Natural killer cell (primary cell): ENCODE measurements around the gene GPR155. TPM values are rescaled to one million over a fixed set of nuclear protein-coding genes. Genes with fewer than 3 reads are reported as not detected.

ENCODE experiments used
- ATAC-seq, 3 donors: fragments of 150-1000 bp in 2 of 3; fragments of 200-7000 bp in 1 of 3; cut with Tn5 transposase; 1 replicate in 1 of 3; 2 replicates in 2 of 3; pipeline ENCODE4 v1.10.0; 2021; ENCODE audit warnings: mild to moderate bottlenecking in 2 of 3, moderate library complexity in 2 of 3
- DNase-seq, 2 donors: peaks; one replicate each; pipeline versions ENCODE4 v3.0.0 to v3.0.0-alpha.2; 2013 to 2021; ENCODE audit warnings: mixed read lengths in 1 of 2
- H3K27ac ChIP-seq: one replicate; pipeline ENCODE4 v1.5.1; 2013; ENCODE audit warnings: mild to moderate bottlenecking, low read length
- H3K27me3 ChIP-seq: one replicate; pipeline ENCODE4 v1.6.1; 2013; ENCODE audit warnings: low read length; ENCODE audit not compliant: control insufficient read depth, insufficient read depth
- H3K36me3 ChIP-seq: one replicate; pipeline ENCODE4 v1.6.1; 2013; ENCODE audit warnings: low read length; ENCODE audit not compliant: control insufficient read depth, insufficient read depth
- H3K4me1 ChIP-seq: one replicate; pipeline ENCODE4 v1.6.1; 2013; ENCODE audit warnings: low read length; ENCODE audit not compliant: control insufficient read depth, insufficient read depth
- H3K4me3 ChIP-seq: one replicate; pipeline ENCODE4 v1.5.1; 2013; ENCODE audit warnings: low read length
- H3K9me3 ChIP-seq: one replicate; pipeline ENCODE4 v1.6.1; 2013; ENCODE audit warnings: low read length; ENCODE audit not compliant: control insufficient read depth, insufficient read depth
- H3K27ac Mint-ChIP-seq, 2 donors: one replicate each; pipeline ENCODE4 v1.8.0; 2022; ENCODE audit warnings: mild to moderate bottlenecking in 2 of 2, mixed read lengths in 2 of 2, moderate library complexity in 1 of 2
- H3K27me3 Mint-ChIP-seq, 2 donors: one replicate each; pipeline ENCODE4 v1.8.0; 2022; ENCODE audit warnings: low read depth in 2 of 2, mixed read lengths in 2 of 2
- H3K36me3 Mint-ChIP-seq: one replicate; pipeline ENCODE4 v1.8.0; 2022; ENCODE audit warnings: mixed read lengths
- H3K4me1 Mint-ChIP-seq, 2 donors: one replicate each; pipeline ENCODE4 v1.8.0; 2022; ENCODE audit warnings: mixed read lengths in 2 of 2
- H3K4me3 Mint-ChIP-seq: one replicate; pipeline ENCODE4 v1.8.0; 2022; ENCODE audit warnings: mild to moderate bottlenecking, moderate library complexity, mixed read lengths
- H3K9me3 Mint-ChIP-seq, 2 donors: one replicate each; pipeline ENCODE4 v1.8.0; 2022; ENCODE audit warnings: mixed read lengths in 2 of 2
- CTCF ChIP-seq: fragments of 200-600 bp; IDR thresholded peaks from one replicate; pipeline ENCODE4 v1.8.0; 2022; ENCODE audit warnings: antibody characterized with exemption
- WGBS: methylation state at CpG from one replicate; pipeline ENCODE4 v1.1.7; 2013; ENCODE audit warnings: missing lambda C conversion rate; ENCODE audit not compliant: insufficient coverage; 5-methylcytosine and 5-hydroxymethylcytosine counted together
- intact Hi-C: fragments of 100-400 bp; cut with micrococcal nuclease; formaldehyde crosslinking; loops from one replicate; pipeline ENCODE4 v1.14.2; 2022
- total RNA-seq, 4 donors: library from RNA; stranded (reverse); fragments of 120-200 nt in 1 of 4; gene quantifications; one replicate each; pipeline versions ENCODE4 v1.2.3 to v1.2.4, GENCODE V29; 2013 to 2022

Gene GPR155
- total RNA-seq, 3 donors from 2014 or later (not counting 1 experiment from before 2014, with no cell fraction given), result 3.6 to 11.4 (median 4.4) TPM

GRCh38 chr2:174493549-174494331 is 6.9 kb upstream of the GPR155 start:
- H3K27ac Mint-ChIP-seq, result peak overlapping the region; percentile 93 to 95
- no peaks in the 10 kb centered on the region for H3K9me3 ChIP-seq
- no peaks in the 10 kb centered on the region for H3K27me3 Mint-ChIP-seq
- DNase-seq (peak in 1 of 2 donors; percentile 50), ATAC-seq (peak; percentile 25 to 54 (median 40))
- WGBS, result 56% methylated on average over 9 of the region's 11 CpGs
- no peaks in the 10 kb centered on the region for H3K36me3 ChIP-seq
- H3K4me1 Mint-ChIP-seq, result peaks cover 43 to 47% of the 10 kb centered on the region in 2 donors
- H3K4me3 Mint-ChIP-seq, result peak overlapping the region; percentile 86
- no peaks in the 10 kb centered on the region for H3K9me3 Mint-ChIP-seq
- intact Hi-C loops, result loop anchor here (2.0 to 5.0 kb wide), 4 partner anchors 99 to 1084 kb away; partner anchors contain the start of gene ATF2
- peak overlapping the region; percentile 96 for H3K27ac ChIP-seq
- H3K4me1 ChIP-seq, result peaks cover 32% of the 10 kb centered on the region
- H3K4me3 ChIP-seq, result peak overlapping the region; percentile 24
- TF ChIP-seq CTCF, result no peak
- no peaks in the 10 kb centered on the region for H3K27me3 ChIP-seq
- H3K36me3 Mint-ChIP-seq, result no peaks in the 10 kb centered on the region

- H3K27me3 ChIP-seq, result no peaks in the 10 kb centered on the region
- Mint-ChIP-seq H3K4me3 (peak overlapping the region; percentile 86), H3K9me3 (no peaks in the 10 kb centered on the region), H3K27me3 (no peaks in the 10 kb centered on the region), H3K4me1 (peaks cover 47 to 54% of the 10 kb centered on the region in 2 donors), H3K36me3 (no peaks in the 10 kb centered on the region), H3K27ac (peak overlapping the region; percentile 93 to 95)
- ATAC-seq (peak; percentile 91 to 93 (median 92)), DNase-seq (peak; percentile 42 to 89)
- intact Hi-C loops, result loop anchor here (2.0 to 5.0 kb wide), 4 partner anchors 99 to 1084 kb away; partner anchors contain the start of gene ATF2
- H3K4me1 ChIP-seq, result peaks cover 32% of the 10 kb centered on the region
- H3K27ac ChIP-seq, result peak overlapping the region; percentile 96
- peak overlapping the region; percentile 24 for H3K4me3 ChIP-seq
- H3K9me3 ChIP-seq, result no peaks in the 10 kb centered on the region
- no peaks in the 10 kb centered on the region for H3K36me3 ChIP-seq
- no peak for TF ChIP-seq CTCF
- 15% methylated on average over 7 of the region's 7 CpGs for WGBS
Observed at GRCh38 chr2:174492963-174493431, 6.2 kb upstream of the GPR155 start.

GRCh38 chr2:174491947-174492346 is 5.1 kb upstream of the GPR155 start:
- peak overlapping the region; percentile 93 to 95 for H3K27ac Mint-ChIP-seq
- ATAC-seq, result no peak
- Histone ChIP-seq H3K27ac (peak overlapping the region; percentile 96), H3K4me3 (no peak overlapping the region), H3K9me3 (no peaks in the 10 kb centered on the region), H3K36me3 (no peaks in the 10 kb centered on the region), H3K4me1 (peaks cover 40% of the 10 kb centered on the region), H3K27me3 (no peaks in the 10 kb centered on the region)
- H3K36me3 Mint-ChIP-seq, result no peaks in the 10 kb centered on the region
- no CpG with 5 or more reads among the region's 2 CpGs for WGBS
- H3K4me1 Mint-ChIP-seq, result peaks cover 53 to 61% of the 10 kb centered on the region in 2 donors
- no peaks in the 10 kb centered on the region for H3K27me3 Mint-ChIP-seq
- intact Hi-C loops, result loop anchor here (2.0 to 5.0 kb wide), 4 partner anchors 100 to 1085 kb away; partner anchors contain the start of gene ATF2
- DNase-seq, result no peak
- no peak for TF ChIP-seq CTCF
- peak overlapping the region; percentile 21 for H3K4me3 Mint-ChIP-seq
- no peaks in the 10 kb centered on the region for H3K9me3 Mint-ChIP-seq
